Measurements from ENCODE around the gene CDK5.
"Not testable (repeated sequence)": the region's sequence is repeated elsewhere in the genome, so short reads cannot be mapped to it uniquely, and the experiment has no call there.

CDK5 gene

GRCh38 chr7:151056666-151057505 is 811 bp downstream of the CDK5 start:
- DNase-seq (ENCODE audit: low read depth) = no peak

GRCh38 chr7:151056283-151056665 is 1.4 kb downstream of the CDK5 start:
- no peak for DNase-seq (ENCODE audit: low read depth)

DNA sequence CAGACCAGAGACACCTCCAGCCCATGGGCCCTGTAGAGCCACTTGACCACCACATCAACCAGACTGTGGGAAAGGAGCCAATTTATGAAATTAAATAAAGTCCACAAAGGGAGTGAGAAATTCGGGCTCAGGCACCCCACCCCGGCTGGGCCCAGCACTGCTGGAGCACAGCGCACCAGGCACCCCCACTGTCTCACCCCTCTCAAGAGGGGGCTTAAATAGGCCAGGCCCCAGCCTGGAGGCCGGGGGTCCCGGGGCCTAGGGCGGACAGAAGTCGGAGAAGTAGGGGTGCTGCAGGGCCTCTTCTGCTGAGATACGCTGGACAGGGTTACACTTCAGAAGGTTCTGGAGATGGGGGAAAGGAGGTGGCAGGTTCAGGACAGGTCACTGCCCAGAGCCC is 3.9 kb downstream of the CDK5 start:
- no peak for DNase-seq (ENCODE audit: low read depth)

DNA sequence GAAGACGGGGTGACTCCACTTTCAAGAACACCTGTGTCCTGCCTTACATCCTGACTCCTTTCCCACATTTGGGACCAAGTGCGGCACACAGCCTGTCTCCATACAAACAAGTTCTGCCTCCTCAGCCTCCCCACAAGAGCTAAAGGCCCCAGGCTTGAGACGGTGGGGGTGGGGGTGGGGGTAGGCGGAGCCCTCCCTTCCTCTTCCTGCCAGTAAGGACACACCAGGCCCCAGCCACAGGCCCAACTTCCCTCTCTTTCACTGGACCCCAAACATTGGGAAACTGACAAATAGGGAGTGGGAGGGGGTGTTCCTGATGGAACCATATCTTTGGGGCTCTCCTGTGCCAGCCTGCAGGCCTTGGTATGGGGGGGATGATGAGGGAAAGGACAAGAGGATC is 4.6 kb downstream of the CDK5 start:
- no peak for DNase-seq (ENCODE audit: low read depth)

DNA sequence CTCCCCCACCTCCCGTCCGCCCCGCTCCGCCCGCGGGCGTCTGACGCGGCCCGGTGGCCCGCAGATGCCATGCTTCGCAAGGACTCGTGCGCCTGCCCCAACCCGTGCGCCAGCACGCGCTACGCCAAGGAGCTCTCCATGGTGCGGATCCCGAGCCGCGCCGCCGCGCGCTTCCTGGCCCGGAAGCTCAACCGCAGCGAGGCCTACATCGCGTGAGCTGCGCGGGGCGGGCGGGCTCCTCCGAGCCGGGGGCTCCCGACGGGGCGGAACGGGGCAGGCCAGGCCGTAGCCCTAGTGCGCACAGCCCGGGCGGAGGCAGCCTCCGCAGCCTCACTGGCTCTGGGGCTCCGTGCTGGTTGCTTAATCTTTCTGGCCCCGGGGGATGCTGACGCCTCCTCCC is 6.6 kb downstream of the CDK5 start:
- no peak for DNase-seq (ENCODE audit: low read depth)

GRCh38 chr7:151048911-151049463 is 8.7 kb downstream of the CDK5 start:
- DNase-seq (ENCODE audit: low read depth) = no peak

GRCh38 chr7:151047976-151048815 is 9.5 kb downstream of the CDK5 start, which contains the start of gene ASIC3:
ASIC3 (plus strand) TSS chr7:151048531; CDS start chr7:151048886, 355 bp downstream.
- no peak for DNase-seq (ENCODE audit: low read depth)

GRCh38 chr7:151046603-151047573 is 10.8 kb downstream of the CDK5 start:
- no peak for DNase-seq (ENCODE audit: low read depth)

DNA sequence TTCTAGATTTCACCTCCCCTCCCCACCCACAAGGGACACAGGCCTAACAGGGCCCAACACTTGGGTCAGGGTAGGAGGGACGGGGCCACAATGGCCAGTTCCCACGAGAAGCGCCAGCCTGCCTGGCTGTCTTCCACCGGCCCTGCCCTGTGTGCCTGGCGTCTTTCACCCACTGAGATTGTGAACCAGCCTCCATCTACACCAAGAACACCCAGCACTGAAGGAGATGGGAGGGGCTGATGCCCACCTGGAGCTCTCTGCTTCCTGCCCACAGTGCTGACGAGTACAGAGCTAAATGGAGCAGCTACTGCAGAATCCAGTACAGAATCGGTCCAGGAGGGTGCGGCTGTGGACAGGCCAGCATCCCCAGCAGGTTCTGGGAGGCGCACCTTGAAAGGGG is 11.7 kb downstream of the CDK5 start:
- no peak for DNase-seq (ENCODE audit: low read depth)

DNA sequence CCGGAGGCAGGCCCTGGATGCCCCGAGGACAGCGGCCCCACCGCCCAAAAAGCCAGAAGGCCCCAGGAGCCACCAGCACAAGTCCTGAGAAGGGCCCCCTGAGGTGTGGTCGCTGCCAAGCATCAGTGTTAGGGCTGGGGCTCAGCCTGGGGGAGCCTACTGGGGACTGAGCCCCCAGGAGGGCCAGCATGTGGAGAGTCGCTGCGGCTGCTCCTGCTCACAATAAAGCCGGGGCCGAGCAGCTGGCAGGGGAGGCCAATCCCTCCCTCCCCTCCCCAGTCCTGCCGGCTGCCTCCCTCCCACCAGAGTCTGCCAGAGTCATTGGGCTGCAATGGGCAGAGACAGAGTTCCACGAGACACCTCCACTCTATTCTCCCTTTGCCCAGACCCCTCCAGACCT is 12.4 kb downstream of the CDK5 start:
- no peak for DNase-seq (ENCODE audit: low read depth)

DNA sequence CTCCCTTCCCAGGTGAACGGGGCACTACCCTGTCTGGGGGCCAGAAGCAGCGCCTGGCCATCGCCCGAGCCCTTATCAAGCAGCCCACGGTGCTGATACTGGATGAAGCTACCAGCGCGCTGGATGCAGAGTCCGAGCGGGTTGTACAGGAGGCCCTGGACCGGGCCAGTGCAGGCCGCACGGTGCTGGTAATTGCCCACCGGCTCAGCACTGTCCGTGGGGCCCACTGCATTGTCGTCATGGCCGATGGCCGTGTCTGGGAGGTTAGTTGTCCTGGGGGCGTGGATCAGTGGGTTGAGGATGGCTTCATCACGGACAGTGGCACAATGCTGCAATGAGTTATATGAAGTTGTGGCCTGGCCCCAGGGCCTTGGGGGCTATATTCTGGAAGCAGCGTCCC is 13.7 kb downstream of the CDK5 start:
- DNase-seq (ENCODE audit: low read depth) = no peak

- DNase-seq (ENCODE audit: low read depth) = not testable (repeated sequence)
These were observed 14.2 kb downstream of the CDK5 start for GRCh38 chr7:151043449-151043848.

DNA sequence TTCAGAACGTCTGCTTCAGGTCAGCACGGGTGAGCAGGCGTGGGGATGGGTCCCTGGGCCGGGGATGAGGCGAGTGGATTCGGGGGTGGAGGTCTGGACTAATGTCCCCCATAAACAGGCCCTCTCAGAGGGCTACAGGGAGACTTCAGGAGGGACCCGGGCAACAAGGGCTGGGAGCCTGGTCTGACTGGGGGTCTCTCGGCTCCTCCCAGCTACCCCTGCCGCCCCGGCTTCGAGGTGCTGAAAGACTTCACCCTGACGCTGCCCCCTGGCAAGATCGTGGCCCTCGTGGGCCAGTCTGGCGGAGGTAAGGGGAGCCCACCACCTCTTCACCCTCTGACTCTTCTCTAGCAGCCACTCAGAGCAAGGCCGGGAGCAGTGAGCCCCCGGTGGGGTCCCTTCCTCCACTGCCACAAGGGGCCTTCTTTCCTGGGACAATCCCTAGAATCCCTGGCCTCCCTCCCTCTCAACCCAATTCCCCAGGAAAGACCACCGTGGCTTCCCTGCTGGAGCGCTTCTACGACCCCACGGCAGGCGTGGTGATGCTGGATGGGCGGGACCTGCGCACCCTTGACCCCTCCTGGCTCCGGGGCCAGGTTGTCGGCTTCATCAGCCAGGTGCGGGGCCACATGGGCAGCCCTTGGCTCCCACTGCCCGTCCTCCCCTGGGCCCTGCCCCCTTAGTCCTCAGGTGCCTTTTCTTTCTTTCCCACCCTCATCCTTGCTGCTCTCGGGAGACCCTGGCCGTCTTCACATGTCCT is 16.9 kb downstream of the CDK5 start:
- no peak for DNase-seq (ENCODE audit: low read depth)

DNA sequence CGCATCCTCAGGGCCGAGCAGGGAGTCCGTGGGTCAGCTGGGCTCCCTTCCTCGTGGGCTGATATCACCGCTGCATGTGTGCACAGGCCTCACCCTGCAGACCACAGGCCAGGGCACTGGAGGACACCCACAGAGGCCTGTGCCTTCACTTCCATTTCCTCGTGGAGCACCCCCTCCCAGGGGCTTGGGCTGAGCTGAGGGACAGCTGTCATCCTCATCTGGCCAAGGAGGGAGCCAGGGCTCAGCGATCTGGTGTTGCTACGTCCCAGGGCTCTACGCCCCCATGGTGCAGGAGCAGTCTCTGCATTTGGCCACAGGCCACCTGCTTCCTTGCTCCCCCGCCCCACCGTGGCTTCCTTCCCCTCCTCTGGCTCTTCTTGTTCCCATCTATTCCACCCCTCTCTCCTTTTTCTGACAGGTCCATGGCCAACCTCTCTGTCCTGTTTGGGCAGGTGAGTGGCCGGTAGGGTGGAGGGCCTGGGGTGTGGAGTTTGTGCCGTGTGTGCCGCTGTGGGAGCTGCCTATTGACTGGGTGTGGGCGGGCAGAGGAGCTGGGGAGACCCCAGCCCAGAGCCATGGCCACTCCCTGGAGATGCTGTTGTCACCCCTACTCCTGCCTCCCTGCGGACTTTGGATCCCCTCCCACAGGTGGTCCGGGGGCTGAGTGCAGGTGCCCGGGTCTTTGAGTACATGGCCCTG is 17.7 kb downstream of the CDK5 start:
- no peak for DNase-seq (ENCODE audit: low read depth)

DNA sequence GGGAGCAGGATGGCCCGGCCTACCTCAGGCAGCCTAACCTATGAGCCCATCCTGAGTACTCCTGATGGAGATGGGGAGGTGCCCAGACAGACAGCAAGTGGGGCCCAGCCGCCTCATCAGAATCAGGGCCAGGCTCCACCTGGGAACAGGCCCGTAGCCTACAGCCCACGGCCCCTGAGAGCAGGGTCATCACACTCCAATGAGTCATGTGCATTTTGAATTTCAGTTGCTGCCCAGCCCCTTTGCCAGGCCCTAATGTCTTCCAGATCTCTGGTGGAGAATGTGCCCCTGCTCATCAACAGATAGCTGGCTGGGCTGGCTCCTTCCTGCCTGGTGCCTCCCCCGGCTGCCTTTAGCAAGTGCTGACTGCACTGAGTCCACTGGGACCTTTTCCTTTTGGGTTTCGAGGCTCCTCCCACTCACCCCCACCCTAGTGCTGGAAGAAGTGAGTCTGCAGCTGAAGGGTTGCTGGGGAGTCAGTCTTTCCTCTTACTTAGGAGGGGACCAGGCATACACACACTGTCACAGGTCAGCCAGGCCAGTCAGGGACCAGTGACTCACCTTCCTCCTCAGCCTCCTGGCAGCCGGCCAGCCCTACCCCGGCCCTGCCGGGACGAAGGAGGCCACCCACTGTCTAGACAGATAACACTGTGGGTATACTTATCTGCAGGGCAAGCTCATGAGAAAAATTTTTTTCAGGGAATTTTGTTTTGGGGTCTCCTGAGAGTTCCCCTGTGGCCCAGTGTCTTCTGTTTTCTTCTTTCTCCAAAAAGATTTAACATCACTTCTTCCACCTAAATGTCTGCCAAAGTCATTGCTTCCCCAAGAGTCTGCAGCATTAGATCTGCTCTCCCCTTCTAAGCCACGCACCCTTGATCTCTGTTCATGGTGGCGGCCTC is 18.5 kb downstream of the CDK5 start:
- DNase-seq (ENCODE audit: low read depth) = no peak

GRCh38 chr7:151035902-151036301 is 21.8 kb downstream of the CDK5 start:
- DNase-seq (ENCODE audit: low read depth) = no peak

GRCh38 chr7:151035026-151035717 is 22.5 kb downstream of the CDK5 start:
- DNase-seq (ENCODE audit: low read depth) = no peak

GRCh38 chr7:151034312-151035025 is 23.2 kb downstream of the CDK5 start:
- no peak for DNase-seq (ENCODE audit: low read depth)

Data from stimulated activated CD8-positive, alpha-beta memory T cell treated with anti-CD3 and anti-CD28 coated beads, Interleukin-12 subunit alpha, Interleukin-12 subunit beta, amount 100 ng/mL, for 1 hour (primary cell).